DMS79 treated with DMSO at 0.1 percent for 48 hours (cell line): Measurements from ENCODE around the gene RPLP2.
A peak's percentile ranks its signal among the peaks of the same experiment; 100 is the strongest.

Experiments used
- DNase-seq: peaks from one replicate; lab custom pipeline; 2025; lab: John Stamatoyannopoulos, UW

The RPLP2 gene

GRCh38 chr11:791658-792534 is 17.9 kb upstream of the RPLP2 start:
- no peak for DNase-seq

- DNase-seq: no peak
These were observed 17.3 kb upstream of the RPLP2 start for GRCh38 chr11:792535-792821.

GRCh38 chr11:792873-793272 is 16.9 kb upstream of the RPLP2 start:
- DNase-seq: no peak

GRCh38 chr11:793556-793955 is 16.2 kb upstream of the RPLP2 start:
- no peak for DNase-seq

- DNase-seq: no peak
These were observed 15.6 kb upstream of the RPLP2 start for GRCh38 chr11:794013-794765.

- no peak for DNase-seq
These were observed 14.8 kb upstream of the RPLP2 start for GRCh38 chr11:794766-795633.

GRCh38 chr11:795634-796564 is 13.9 kb upstream of the RPLP2 start:
- DNase-seq: peak; percentile 43

- no peak for DNase-seq
These were observed 13.0 kb upstream of the RPLP2 start for GRCh38 chr11:796565-797295.

- DNase-seq: peak; percentile 50
These were observed 12.3 kb upstream of the RPLP2 start for GRCh38 chr11:797296-798092.

- no peak for DNase-seq
These were observed 11.6 kb upstream of the RPLP2 start, which contains the start of gene SLC25A22 for GRCh38 chr11:798093-798713. Gene SLC25A22 (minus strand): TSS chr11:798281. CDS start chr11:795006, 3,275 bp downstream.

- DNase-seq: no peak
These were observed 10.0 kb upstream of the RPLP2 start for GRCh38 chr11:799641-800316.

- no peak for DNase-seq
These were observed 9.3 kb upstream of the RPLP2 start for GRCh38 chr11:800473-800872.

GRCh38 chr11:801097-801780 is 8.5 kb upstream of the RPLP2 start:
- DNase-seq: no peak

GRCh38 chr11:802018-802617 is 7.6 kb upstream of the RPLP2 start:
- no peak for DNase-seq

GRCh38 chr11:802693-803466 is 6.9 kb upstream of the RPLP2 start:
- DNase-seq: no peak

- DNase-seq: no peak
These were observed 6.4 kb upstream of the RPLP2 start for GRCh38 chr11:803467-803742.
